ENCODE measurements around the gene AKAP13. TPM values are rescaled to one million over a fixed set of nuclear protein-coding genes. Genes with fewer than 3 reads are reported as not detected.
"Not testable (repeated sequence)": the region's sequence is repeated elsewhere in the genome, so short reads cannot be mapped to it uniquely, and the experiment has no call there.

Gene AKAP13
- total and polyA plus RNA-seq, 9 donors, result 45.3 to 190 (median 98.6) TPM

DNA sequence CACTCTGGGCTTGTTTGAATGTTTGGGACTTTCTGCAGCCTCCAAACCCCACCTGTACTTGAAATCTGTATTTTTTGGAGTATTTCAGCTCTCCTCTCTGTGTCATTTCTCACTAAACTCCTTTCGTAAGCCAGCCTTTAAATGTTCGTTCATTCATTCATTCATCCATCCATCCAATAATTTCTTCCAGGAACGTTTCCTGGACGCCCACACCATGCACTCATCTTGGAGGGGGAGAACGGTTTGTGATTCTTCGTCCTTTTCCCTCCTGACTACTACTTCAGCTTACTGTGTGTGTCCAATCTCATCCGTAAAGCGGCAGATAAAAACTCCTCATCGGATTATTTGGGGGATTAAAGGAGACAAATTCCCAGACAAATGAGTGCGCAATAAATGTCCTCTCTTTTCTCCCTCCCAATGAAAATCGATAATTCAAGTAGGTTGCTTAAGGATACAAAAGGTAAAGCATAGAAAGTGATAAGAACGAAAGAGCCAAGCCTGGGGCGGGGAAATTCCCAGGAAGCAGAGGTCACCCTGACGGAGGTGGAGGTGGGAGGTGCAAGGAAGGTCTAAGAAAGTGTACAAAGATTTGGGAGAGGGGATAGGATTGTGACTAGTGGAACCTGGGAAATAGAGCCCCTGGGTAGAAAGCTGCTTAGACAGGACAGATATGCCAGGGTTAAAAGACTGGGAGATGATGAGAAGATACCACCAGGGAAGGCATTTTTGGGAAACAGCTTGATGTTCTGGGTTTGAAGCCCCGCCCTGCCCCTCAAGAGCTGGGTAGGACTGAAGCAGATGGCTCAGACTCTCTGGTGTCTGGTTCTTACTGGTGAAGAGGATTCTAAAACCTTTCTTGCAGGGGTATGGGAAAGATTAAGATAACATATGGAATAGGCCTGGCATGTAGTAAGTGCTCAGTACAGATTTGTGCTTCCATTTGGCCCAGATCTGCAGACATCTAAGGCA is 415.2 kb downstream of the AKAP13 start:
- TF ChIP-seq EP300 (IDR thresholded peaks at IDR 0.05) (no peak), CTCF (IDR thresholded peaks at IDR 0.05) (no peak), POLR2A (IDR thresholded peaks at IDR 0.05) (no peak)
- 30 to 36% (median 35%) methylated on average over 15 of the region's 15 CpGs for WGBS, 3 donors
- H3K27ac ChIP-seq, result no peak overlapping the region
- intact Hi-C loops (cut with DNase I), result loop anchor here in 1 of 4 donors (10.0 kb wide), 1 partner anchor 181 kb away; no protein-coding TSS in a partner anchor
- no peaks in the 10 kb centered on the region for H3K27me3 ChIP-seq
- peak overlapping the region; percentile 32 for H3K4me3 ChIP-seq
- DNase-seq, result no peak
- H3K36me3 ChIP-seq, result no peaks in the 10 kb centered on the region
- no peaks in the 10 kb centered on the region for H3K9me3 ChIP-seq
- peaks cover 5% of the 10 kb centered on the region for H3K4me1 ChIP-seq (ENCODE audit: insufficient read depth)

DNA sequence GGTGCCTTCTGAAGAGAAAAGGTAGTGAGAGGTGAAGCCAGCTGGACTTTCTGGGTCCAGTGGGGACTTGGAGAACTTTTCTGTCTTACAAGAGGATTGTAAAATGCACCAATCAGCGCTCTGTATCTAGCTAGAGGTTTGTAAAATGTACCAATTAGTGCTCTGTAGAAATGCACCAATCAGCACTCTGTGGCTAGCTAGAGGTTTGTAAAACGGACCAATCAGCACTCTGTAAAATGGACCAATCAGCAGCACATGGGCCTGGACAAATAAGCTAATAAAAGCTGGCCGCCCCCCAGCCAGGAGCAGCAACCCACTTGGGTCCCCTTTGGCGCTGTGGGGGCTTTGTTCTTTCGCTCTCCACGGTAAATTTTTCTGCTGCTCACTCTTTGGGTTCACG is 416.0 kb downstream of the AKAP13 start:
- not testable (repeated sequence) for H3K4me1 ChIP-seq (ENCODE audit: insufficient read depth); H3K27ac ChIP-seq; H3K36me3 ChIP-seq; H3K4me3 ChIP-seq; H3K9me3 ChIP-seq; H3K27me3 ChIP-seq; DNase-seq
- WGBS, 3 donors, result 83 to 96% (median 95%) methylated on average over 7 of the region's 7 CpGs
- intact Hi-C loops (cut with DNase I), result loop anchor here in 1 of 4 donors (10.0 kb wide), 1 partner anchor 182 kb away; no protein-coding TSS in a partner anchor

MicroRNA genes within 50 kb of the gene (microRNA counts, 767-probe panel; counts per million panel counts)
- 530 counts per million, percentile 78 among the panel's probes with 10 or more counts for microRNA hsa-miR-1276

Small RNAs within 50 kb of the gene (microRNA-seq; reads per million reads assigned to microRNA genes)
- gene MIR1276 (0 to 0.36 (median 0.16) reads per million in 3 donors), gene MIR7706 (2.5 to 9.3 (median 6.4) reads per million in 3 donors)

Small RNAs within 50 kb of the gene (small RNA-seq; reads per million reads assigned to genes)
- gene AC021739.1, result not detected
- not detected for gene MIR1276
- gene RNU6-1280P, result not detected
- gene RNU7-79P, result not detected

All from ovary (tissue), 9 donors.